Measurements from ENCODE around the gene SRPK2.
"Not testable (repeated sequence)": the region's sequence is repeated elsewhere in the genome, so short reads cannot be mapped to it uniquely, and the experiment has no call there.

Gene SRPK2

GRCh38 chr7:105388356-105389087 lies at the start of gene SRPK2:
Gene SRPK2, minus strand, starts transcription at chr7:105388921.
- DNase-seq (ENCODE audit: low spot score) = peak; percentile 95

- no peak for DNase-seq (ENCODE audit: low spot score)
These were observed 49.5 kb upstream of the SRPK2 start for GRCh38 chr7:105438254-105438653.

- not testable (repeated sequence) for DNase-seq (ENCODE audit: low spot score)
These were observed 48.6 kb upstream of the SRPK2 start for GRCh38 chr7:105437356-105437755.

GRCh38 chr7:105429746-105430612 lies 41.3 kb upstream of the SRPK2 start:
- DNase-seq (ENCODE audit: low spot score) = peak; percentile 46

GRCh38 chr7:105426606-105427146 lies 38.0 kb upstream of the SRPK2 start:
- no peak for DNase-seq (ENCODE audit: low spot score)

GRCh38 chr7:105423987-105424386 lies 35.3 kb upstream of the SRPK2 start:
- no peak for DNase-seq (ENCODE audit: low spot score)

- DNase-seq (ENCODE audit: low spot score) = no peak
These were observed 25.2 kb upstream of the SRPK2 start for GRCh38 chr7:105413887-105414437.

- DNase-seq (ENCODE audit: low spot score) = not testable (repeated sequence)
These were observed 22.1 kb upstream of the SRPK2 start for GRCh38 chr7:105410774-105411173.

GRCh38 chr7:105409775-105410174 lies 21.1 kb upstream of the SRPK2 start:
- DNase-seq (ENCODE audit: low spot score) = not testable (repeated sequence)

GRCh38 chr7:105408791-105409410 lies 20.2 kb upstream of the SRPK2 start:
- DNase-seq (ENCODE audit: low spot score) = no peak

GRCh38 chr7:105403128-105403527 lies 14.4 kb upstream of the SRPK2 start:
- DNase-seq (ENCODE audit: low spot score) = no peak

GRCh38 chr7:105402221-105403095 lies 13.7 kb upstream of the SRPK2 start:
- no peak for DNase-seq (ENCODE audit: low spot score)

GRCh38 chr7:105399043-105399725 lies 10.5 kb upstream of the SRPK2 start:
- DNase-seq (ENCODE audit: low spot score) = no peak

- DNase-seq (ENCODE audit: low spot score) = no peak
These were observed 7.8 kb upstream of the SRPK2 start for GRCh38 chr7:105396566-105396965.

- DNase-seq (ENCODE audit: low spot score) = no peak
These were observed 2.7 kb upstream of the SRPK2 start for GRCh38 chr7:105391429-105391828.

GRCh38 chr7:105389889-105390288 lies 1.2 kb upstream of the SRPK2 start:
- DNase-seq (ENCODE audit: low spot score) = no peak

- DNase-seq (ENCODE audit: low spot score) = no peak
These were observed 448 bp upstream of the SRPK2 start for GRCh38 chr7:105389088-105389650.

- DNase-seq (ENCODE audit: low spot score) = peak; percentile 85
These were observed 989 bp downstream of the SRPK2 start for GRCh38 chr7:105387508-105388355.

- DNase-seq (ENCODE audit: low spot score) = no peak
These were observed 10.8 kb downstream of the SRPK2 start for GRCh38 chr7:105377903-105378302.

Data from D341Med (cell line).